Measurements from ENCODE around the gene NUDT3. TPM values are rescaled to one million over a fixed set of nuclear protein-coding genes. Genes with fewer than 3 reads are reported as not detected.

The NUDT3 gene
- polyA plus RNA-seq, 1 of the 3 experiments (the other 2 are of a cell fraction) = 11.9 TPM

GRCh38 chr6:34383656-34384320, 8.7 kb downstream of the NUDT3 start:
- no peak overlapping the region for H3K9ac ChIP-seq
- peaks cover 0 to 3% of the 10 kb centered on the region in 2 experiments for H3K36me3 ChIP-seq (replicated peaks in 1 of 2; ENCODE audit: control insufficient read depth in 1 of 2, insufficient read depth in 2 of 2, low read length in 1 of 2)
- H3K4me3 ChIP-seq (ENCODE audit: low read depth in 2 of 2, low read length in 1 of 2) = no peak overlapping the region
- no peaks in the 10 kb centered on the region for H3K9me3 ChIP-seq
- peaks cover 3% of the 10 kb centered on the region for H3F3A ChIP-seq (replicated peaks; ENCODE audit: insufficient read depth)
- no peak overlapping the region for H3K4me2 ChIP-seq
- H3K4me1 ChIP-seq (ENCODE audit: control insufficient read depth in 1 of 2, insufficient read depth in 2 of 2, low read depth in 1 of 2, low read length in 1 of 2) = peaks cover 0 to 15% of the 10 kb centered on the region in 2 experiments; a peak in 2 of 4 replicates
- 98% methylated on average over 6 of the region's 6 CpGs for WGBS (ENCODE audit: low lambda C conversion rate)
- no peak overlapping the region for H2AFZ ChIP-seq (ENCODE audit: low read depth)
- TF ChIP-seq YY1 (IDR thresholded peaks at IDR 0.05; ENCODE audit: low read depth) (no peak), SMC3 (IDR thresholded peaks at IDR 0.05; ENCODE audit: low read depth, low read length) (no peak), FOXM1 (IDR thresholded peaks at IDR 0.05; ENCODE audit: low read depth) (no peak), NRF1 (IDR thresholded peaks at IDR 0.05; ENCODE audit: low read depth, low read length) (no peak), MXI1 (IDR thresholded peaks at IDR 0.05; ENCODE audit: low read depth, low read length) (no peak), RCOR1 (IDR thresholded peaks at IDR 0.05; ENCODE audit: low read length) (no peak), JUND (IDR thresholded peaks at IDR 0.05) (no peak), TAF1 (IDR thresholded peaks at IDR 0.05; ENCODE audit: borderline replicate concordance, low read depth, low read length) (no peak), FOXJ3 (CRISPR knock-in tag; IDR thresholded peaks at IDR 0.05) (no peak), GABPA (IDR thresholded peaks at IDR 0.05; ENCODE audit: low read depth) (no peak), GATA2 (CRISPR knock-in tag; IDR thresholded peaks at IDR 0.05) (no peak), USF2 (IDR thresholded peaks at IDR 0.05; ENCODE audit: borderline replicate concordance, low read depth, low read length) (no peak), PBX3 (IDR thresholded peaks at IDR 0.05) (no peak), USF1 (IDR thresholded peaks at IDR 0.05; ENCODE audit: borderline replicate concordance, low read depth) (no peak), REST (IDR thresholded peaks at IDR 0.05; ENCODE audit: low read depth, low read length) (no peak), RAD21 (IDR thresholded peaks at IDR 0.05; ENCODE audit: low read length) (no peak), RFX5 (IDR thresholded peaks at IDR 0.05; ENCODE audit: low read length) (no peak), EP300 (IDR thresholded peaks at IDR 0.05; ENCODE audit: borderline replicate concordance in 1 of 2, low read depth in 1 of 2, low read length in 1 of 2) (no peak), IRF3 (IDR thresholded peaks at IDR 0.05; ENCODE audit: low read depth, low read length) (no peak), RXRA (IDR thresholded peaks at IDR 0.05; ENCODE audit: borderline replicate concordance, low read depth) (no peak)
- H3K9me2 ChIP-seq = no peaks in the 10 kb centered on the region
- DNase-seq = no peak
- no peaks in the 10 kb centered on the region for H3K27me3 ChIP-seq (ENCODE audit: insufficient read depth)
- CTCF ChIA-PET = interaction anchor here (1.5 kb wide), 1 partner anchor 17 kb away, joined by 3 read pairs; no protein-coding TSS in a partner anchor
- POLR2A ChIA-PET = interaction anchor here (1.3 kb wide), 1 partner anchor 9 kb away, joined by 3 read pairs; no protein-coding TSS in a partner anchor
- no peak overlapping the region for H3K27ac ChIP-seq (ENCODE audit: low read depth in 2 of 2, low read length in 1 of 2)
- peaks cover 75% of the 10 kb centered on the region for H4K20me1 ChIP-seq (ENCODE audit: insufficient read depth)
- H3K79me2 ChIP-seq (ENCODE audit: insufficient read depth) = peaks cover 99% of the 10 kb centered on the region
